Mesendoderm (in vitro differentiated cells): ENCODE data around the gene VSTM2B.

Experiments
- DNase-seq: peaks from one replicate; pipeline ENCODE4 v3.0.0; 2013
- H2AK5ac ChIP-seq: 2 replicates; pipeline ENCODE4 v1.6.1; 2013; ENCODE audit warnings: low read length, inconsistent platforms
- H2BK120ac ChIP-seq: 2 replicates; pipeline ENCODE4 v1.6.1; 2013; ENCODE audit warnings: low read depth, mild to moderate bottlenecking, low read length, moderate library complexity, mixed read lengths
- H2BK15ac ChIP-seq: replicated peaks from 2 replicates; pipeline ENCODE4 v1.6.1; 2013; ENCODE audit warnings: low read depth, mild to moderate bottlenecking, moderate library complexity
- H2BK5ac ChIP-seq: 2 replicates; pipeline ENCODE4 v1.6.1; 2013; ENCODE audit warnings: low read length, inconsistent platforms
- H3K18ac ChIP-seq: 2 replicates; pipeline ENCODE4 v1.6.1; 2013; ENCODE audit warnings: mild to moderate bottlenecking, low read length, mixed read lengths
- H3K23ac ChIP-seq: one replicate; pipeline ENCODE4 v1.6.1; 2013; ENCODE audit warnings: low read length
- H3K27ac ChIP-seq: 2 replicates; pipeline ENCODE4 v1.5.1; 2013; ENCODE audit warnings: low read depth, mild to moderate bottlenecking, inconsistent platforms, low read length, moderate library complexity
- H3K27me3 ChIP-seq: 2 replicates; pipeline ENCODE4 v1.6.1; 2013; ENCODE audit warnings: low read length, control low read depth, mild to moderate bottlenecking, inconsistent platforms; ENCODE audit not compliant: insufficient read depth, poor library complexity
- H3K36me3 ChIP-seq: 2 replicates; pipeline ENCODE4 v1.6.1; 2013; ENCODE audit warnings: low read length, inconsistent platforms; ENCODE audit not compliant: control insufficient read depth, insufficient read depth
- H3K4ac ChIP-seq: one replicate; pipeline ENCODE4 v1.6.1; 2013; ENCODE audit warnings: low read depth, mild to moderate bottlenecking, low read length, moderate library complexity
- H3K4me1 ChIP-seq: 2 replicates; pipeline ENCODE4 v1.6.1; 2013; ENCODE audit warnings: low read depth, low read length, inconsistent platforms; ENCODE audit not compliant: control insufficient read depth
- H3K4me2 ChIP-seq: 2 replicates; pipeline ENCODE4 v1.6.1; 2013; ENCODE audit warnings: low read length
- H3K4me3 ChIP-seq: 2 replicates; pipeline ENCODE4 v1.5.1; 2013; ENCODE audit warnings: mild to moderate bottlenecking, low read length
- H3K56ac ChIP-seq: one replicate; pipeline ENCODE4 v1.6.1; 2013; ENCODE audit warnings: low read length
- H3K79me1 ChIP-seq: 2 replicates; pipeline ENCODE4 v1.6.1; 2013; ENCODE audit warnings: low read length, inconsistent platforms
- H3K79me2 ChIP-seq: 2 replicates; pipeline ENCODE4 v1.6.1; 2013; ENCODE audit warnings: mild to moderate bottlenecking, low read length; ENCODE audit not compliant: control insufficient read depth, insufficient read depth
- H3K9ac ChIP-seq: 2 replicates; pipeline ENCODE4 v1.6.1; 2013; ENCODE audit warnings: low read length, inconsistent platforms
- H4K5ac ChIP-seq: one replicate; pipeline ENCODE4 v1.6.1; 2013; ENCODE audit warnings: low read length
- H4K8ac ChIP-seq: one replicate; pipeline ENCODE4 v1.6.1; 2013; ENCODE audit warnings: low read depth, mild to moderate bottlenecking, control low read depth, low read length, moderate library complexity
- WGBS: extraction: QIAGEN DNeasy Blood & Tissue Kit; methylation state at CpG from one replicate; pipeline ENCODE4 v1.1.7; 2013; ENCODE audit warnings: low lambda C conversion rate, missing lambda C conversion rate; ENCODE audit not compliant: insufficient coverage; ENCODE audit errors: extremely low coverage; 5-methylcytosine and 5-hydroxymethylcytosine counted together

Gene VSTM2B

GRCh38 chr19:29566496-29567054, 40.8 kb downstream of the VSTM2B start:
- no peaks in the 10 kb centered on the region for H3K27me3 ChIP-seq
- H3K4me1 ChIP-seq = no peaks in the 10 kb centered on the region
- no peak overlapping the region for H3K9ac ChIP-seq

GRCh38 chr19:29567366-29567915, 41.6 kb downstream of the VSTM2B start:
- H2BK15ac ChIP-seq = no peak overlapping the region
- no peak overlapping the region for H2AK5ac ChIP-seq
- H3K23ac ChIP-seq = no peak overlapping the region
- no peaks in the 10 kb centered on the region for H3K79me1 ChIP-seq
- no peak overlapping the region for H3K4me3 ChIP-seq
- H3K36me3 ChIP-seq = no peaks in the 10 kb centered on the region
- no peak overlapping the region for H2BK5ac ChIP-seq
- H3K18ac ChIP-seq = no peak overlapping the region
- no peak overlapping the region for H4K8ac ChIP-seq
- no peak overlapping the region for H3K4ac ChIP-seq
- WGBS = no CpG with 5 or more reads among the region's 2 CpGs
- no peak overlapping the region for H3K27ac ChIP-seq
- H4K5ac ChIP-seq = no peak overlapping the region
- H2BK120ac ChIP-seq = no peak overlapping the region
- H3K4me2 ChIP-seq = no peak overlapping the region
- DNase-seq = no peak
- H3K4me1 ChIP-seq = no peaks in the 10 kb centered on the region
- H3K56ac ChIP-seq = no peak overlapping the region
- no peak overlapping the region for H3K9ac ChIP-seq
- H3K27me3 ChIP-seq = no peaks in the 10 kb centered on the region
- no peaks in the 10 kb centered on the region for H3K79me2 ChIP-seq

More at GRCh38 chr19:29566496-29567054, 40.8 kb downstream of the VSTM2B start:
- H2BK5ac ChIP-seq = no peak overlapping the region
- no peak overlapping the region for H3K56ac ChIP-seq
- H4K8ac ChIP-seq = no peak overlapping the region
- H2BK15ac ChIP-seq = no peak overlapping the region
- no peak overlapping the region for H3K27ac ChIP-seq
- H3K18ac ChIP-seq = no peak overlapping the region
- no peak overlapping the region for H3K4me2 ChIP-seq
- H4K5ac ChIP-seq = no peak overlapping the region
- no peaks in the 10 kb centered on the region for H3K36me3 ChIP-seq
- H3K23ac ChIP-seq = no peak overlapping the region
- no peak overlapping the region for H2AK5ac ChIP-seq
- no CpG with 5 or more reads among the region's 3 CpGs for WGBS
- no peak overlapping the region for H3K4me3 ChIP-seq
- no peak for DNase-seq
- no peaks in the 10 kb centered on the region for H3K79me1 ChIP-seq
- H3K79me2 ChIP-seq = no peaks in the 10 kb centered on the region
- H2BK120ac ChIP-seq = no peak overlapping the region
- no peak overlapping the region for H3K4ac ChIP-seq

DNA sequence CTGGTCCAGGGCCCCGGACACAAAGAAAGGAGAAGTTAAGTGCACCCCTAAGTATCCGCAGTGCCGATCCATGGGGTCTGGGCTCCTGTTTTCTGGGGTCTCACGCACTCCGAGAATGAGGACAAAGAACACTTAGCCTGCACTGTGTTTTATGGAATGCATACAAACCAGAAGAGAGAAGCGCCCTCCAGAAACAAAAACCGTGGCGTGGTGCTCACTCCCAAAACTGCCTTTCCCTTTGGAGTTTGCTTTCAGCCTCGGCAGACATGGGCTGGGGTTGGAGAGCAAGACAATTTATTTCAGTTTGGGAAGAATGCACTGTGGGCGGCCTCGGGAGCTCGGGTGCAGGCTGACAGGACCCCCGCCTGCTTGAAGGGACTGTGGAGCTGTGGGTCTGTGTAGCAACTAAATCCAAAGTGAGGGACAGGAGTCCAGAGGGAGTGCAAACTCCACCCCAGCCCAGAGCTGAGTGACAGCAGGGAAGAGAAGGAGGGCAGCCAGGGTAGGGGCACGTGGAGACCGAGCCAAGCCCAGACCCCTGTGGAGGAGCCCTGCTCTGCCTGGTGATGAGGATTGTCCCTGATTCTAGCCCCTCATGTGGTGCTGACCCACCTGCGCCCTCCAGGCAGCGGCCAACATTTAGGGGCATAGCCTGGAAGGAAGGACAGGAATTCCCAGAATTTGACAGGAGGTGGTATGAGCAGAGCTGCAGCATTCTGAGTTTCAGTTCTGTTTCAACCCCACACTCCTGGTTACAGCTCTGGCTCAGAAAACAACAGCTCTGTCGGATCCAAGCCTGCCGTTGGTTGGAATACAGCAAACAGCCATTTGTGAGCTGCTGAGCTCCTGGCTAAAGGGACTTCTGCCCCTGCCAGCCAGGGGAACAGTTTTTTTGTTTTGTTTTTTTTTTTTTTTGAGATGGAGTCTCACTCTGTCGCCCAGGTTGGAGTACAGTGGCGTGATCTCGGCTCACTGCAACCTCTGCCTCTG, 42.5 kb downstream of the VSTM2B start:
- Histone ChIP-seq H4K5ac (no peak overlapping the region), H3K27ac (no peak overlapping the region), H3K4me3 (no peak overlapping the region), H3K4me2 (no peak overlapping the region), H3K18ac (no peak overlapping the region), H2AK5ac (no peak overlapping the region), H3K27me3 (no peaks in the 10 kb centered on the region), H3K36me3 (no peaks in the 10 kb centered on the region), H3K56ac (no peak overlapping the region), H2BK5ac (no peak overlapping the region), H3K4ac (no peak overlapping the region), H3K9ac (no peak overlapping the region), H3K79me1 (no peaks in the 10 kb centered on the region), H3K23ac (no peak overlapping the region), H3K4me1 (no peaks in the 10 kb centered on the region), H2BK15ac (no peak overlapping the region), H3K79me2 (no peaks in the 10 kb centered on the region), H4K8ac (no peak overlapping the region), H2BK120ac (no peak overlapping the region)
- no CpG with 5 or more reads among the region's 22 CpGs for WGBS
- no peak for DNase-seq

DNA sequence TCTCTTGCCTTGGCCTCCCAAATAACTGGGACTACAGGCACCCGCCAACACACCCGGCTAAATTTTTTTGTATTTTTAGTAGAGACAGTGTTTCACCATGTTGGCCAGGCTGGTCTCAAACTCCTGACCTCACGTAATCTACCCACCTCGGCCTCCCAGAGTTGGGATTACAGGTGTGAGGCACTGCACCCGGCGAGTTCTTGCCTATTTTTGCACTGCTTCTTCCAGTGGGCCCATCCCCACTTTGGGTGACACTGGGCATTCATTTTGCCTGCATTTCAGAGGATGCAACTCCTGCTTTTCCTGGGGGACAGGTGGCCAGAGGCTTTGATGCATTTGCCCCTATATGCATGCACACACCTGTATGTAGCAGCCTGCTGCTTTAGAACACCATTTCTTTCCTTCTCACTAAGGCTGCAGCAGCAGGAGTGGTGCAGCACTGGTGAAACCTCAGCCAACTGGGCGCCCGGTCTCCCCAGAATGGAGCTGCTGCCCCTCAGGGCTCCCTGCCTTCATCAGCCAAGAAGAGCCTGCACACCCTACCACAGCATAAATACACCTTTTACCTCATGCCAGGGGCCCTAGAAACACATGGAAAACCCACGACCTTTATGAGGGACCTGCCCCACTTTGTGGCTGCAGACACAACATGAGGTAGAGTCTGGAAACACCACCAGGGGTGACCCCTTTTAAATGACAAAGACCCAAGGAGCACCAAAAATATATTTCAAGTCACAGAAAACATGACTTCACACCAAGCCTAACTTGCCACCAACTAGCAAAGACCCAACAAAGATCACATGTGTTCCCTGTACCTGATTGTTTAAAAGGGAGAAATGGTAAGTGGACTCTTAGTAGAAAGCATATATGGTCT, 43.5 kb downstream of the VSTM2B start:
- Histone ChIP-seq H3K27ac (no peak overlapping the region), H3K79me2 (no peaks in the 10 kb centered on the region), H3K27me3 (no peaks in the 10 kb centered on the region), H3K23ac (no peak overlapping the region), H3K79me1 (no peaks in the 10 kb centered on the region), H4K5ac (no peak overlapping the region), H3K56ac (no peak overlapping the region), H2BK5ac (no peak overlapping the region), H3K4me1 (no peaks in the 10 kb centered on the region), H3K18ac (no peak overlapping the region), H2AK5ac (no peak overlapping the region), H3K36me3 (no peaks in the 10 kb centered on the region), H3K4ac (no peak overlapping the region), H2BK120ac (no peak overlapping the region), H3K9ac (no peak overlapping the region), H4K8ac (no peak overlapping the region), H3K4me3 (no peak overlapping the region), H2BK15ac (no peak overlapping the region), H3K4me2 (no peak overlapping the region)
- WGBS = no CpG with 5 or more reads among the region's 9 CpGs
- no peak for DNase-seq

GRCh38 chr19:29571181-29571580, 45.4 kb downstream of the VSTM2B start:
- Histone ChIP-seq H2BK15ac (no peak overlapping the region), H3K27me3 (no peaks in the 10 kb centered on the region), H3K23ac (no peak overlapping the region), H2BK5ac (no peak overlapping the region), H3K56ac (no peak overlapping the region), H3K4me2 (no peak overlapping the region), H3K79me1 (no peaks in the 10 kb centered on the region), H4K5ac (no peak overlapping the region), H3K18ac (no peak overlapping the region), H2BK120ac (no peak overlapping the region), H3K4me3 (no peak overlapping the region), H3K9ac (no peak overlapping the region), H3K79me2 (no peaks in the 10 kb centered on the region), H3K27ac (no peak overlapping the region), H4K8ac (no peak overlapping the region), H3K36me3 (no peaks in the 10 kb centered on the region), H3K4ac (no peak overlapping the region), H2AK5ac (no peak overlapping the region), H3K4me1 (peaks cover 6% of the 10 kb centered on the region)
- no peak for DNase-seq
- no CpG with 5 or more reads among the region's 6 CpGs for WGBS
